HG03442 (cell line): ENCODE data around the gene AGO3.

Experiments used
- ATAC-seq: cut with Tn5 transposase; IDR thresholded peaks from one replicate; pipeline ENCODE4 v1.9.1; 2021; ENCODE audit warnings: mild to moderate bottlenecking, moderate library complexity; ENCODE audit not compliant: unreplicated experiment

Gene AGO3

DNA sequence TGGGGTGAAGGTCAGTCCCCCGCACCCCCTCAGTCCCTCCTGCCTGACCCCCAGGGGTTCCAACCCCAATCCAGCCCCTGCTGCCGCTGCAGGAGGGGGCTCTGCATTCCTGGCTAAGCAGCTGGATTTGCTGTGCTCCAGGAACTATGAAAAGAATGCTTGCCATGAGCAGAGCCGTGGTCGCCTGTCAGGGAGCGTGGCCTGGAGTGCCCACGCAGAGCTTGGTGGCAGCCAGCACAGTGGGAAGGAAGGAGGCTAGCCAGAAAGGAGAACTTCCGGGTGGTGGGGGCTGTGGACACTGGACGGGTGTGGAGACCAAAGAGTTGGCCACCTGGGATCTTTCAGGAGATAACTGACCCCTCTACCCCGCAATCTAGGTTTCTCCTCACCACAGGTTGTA lies 188.6 kb downstream of the AGO3 start:
- no peak for ATAC-seq
